Measurements from ENCODE around the gene FCER2.
"Not testable (repeated sequence)": the region's sequence is repeated elsewhere in the genome, so short reads cannot be mapped to it uniquely, and the experiment has no call there.

Gene FCER2

GRCh38 chr19:7644550-7644877 lies 57.4 kb downstream of the FCER2 start:
- no peak overlapping the region for H3K4me3 ChIP-seq (replicated peaks in 1 of 2; ENCODE audit: low read depth in 2 of 2, low read length in 2 of 2)
- TF ChIP-seq CTCF (IDR thresholded peaks at IDR 0.05; ENCODE audit: low read depth, low read length): no peak

GRCh38 chr19:7643629-7644549 lies 58.0 kb downstream of the FCER2 start:
- not testable (repeated sequence) for DNase-seq (ENCODE audit: low read depth in 2 of 2); H3K4me3 ChIP-seq (replicated peaks in 1 of 2; ENCODE audit: low read depth in 2 of 2, low read length in 2 of 2)

More at GRCh38 chr19:7644550-7644877, 57.4 kb downstream of the FCER2 start:
- DNase-seq (ENCODE audit: low read depth in 2 of 2): no peak

- no peak for DNase-seq (ENCODE audit: low read depth in 2 of 2)
- no peak for TF ChIP-seq CTCF (IDR thresholded peaks at IDR 0.05; ENCODE audit: low read depth, low read length)
- no peak overlapping the region for H3K4me3 ChIP-seq (replicated peaks in 1 of 2; ENCODE audit: low read depth in 2 of 2, low read length in 2 of 2)
Observed at GRCh38 chr19:7643031-7643415, 58.9 kb downstream of the FCER2 start.

- DNase-seq (ENCODE audit: low read depth in 2 of 2): no peak
- TF ChIP-seq CTCF (IDR thresholded peaks at IDR 0.05; ENCODE audit: low read depth, low read length): no peak
- no peak overlapping the region for H3K4me3 ChIP-seq (replicated peaks in 1 of 2; ENCODE audit: low read depth in 2 of 2, low read length in 2 of 2)
Observed at GRCh38 chr19:7642295-7643030, 59.5 kb downstream of the FCER2 start.

GRCh38 chr19:7641290-7642276 lies 60.3 kb downstream of the FCER2 start:
- no peak for DNase-seq (ENCODE audit: low read depth in 2 of 2)
- TF ChIP-seq CTCF (IDR thresholded peaks at IDR 0.05; ENCODE audit: low read depth, low read length): no peak
- no peak overlapping the region for H3K4me3 ChIP-seq (replicated peaks in 1 of 2; ENCODE audit: low read depth in 2 of 2, low read length in 2 of 2)

GRCh38 chr19:7640803-7641202 lies 61.1 kb downstream of the FCER2 start:
- no peak overlapping the region for H3K4me3 ChIP-seq (replicated peaks in 1 of 2; ENCODE audit: low read depth in 2 of 2, low read length in 2 of 2)
- DNase-seq (ENCODE audit: low read depth in 2 of 2): no peak
- TF ChIP-seq CTCF (IDR thresholded peaks at IDR 0.05; ENCODE audit: low read depth, low read length): no peak

Measured in cardiac fibroblast (primary cell).